HG02623 (cell line): ENCODE measurements around the gene ZSWIM1.

Experiments used
- ATAC-seq: cut with Tn5 transposase; IDR thresholded peaks from one replicate; pipeline ENCODE4 v1.9.1; 2021; ENCODE audit warnings: moderate library complexity; ENCODE audit not compliant: unreplicated experiment

ZSWIM1 gene

DNA sequence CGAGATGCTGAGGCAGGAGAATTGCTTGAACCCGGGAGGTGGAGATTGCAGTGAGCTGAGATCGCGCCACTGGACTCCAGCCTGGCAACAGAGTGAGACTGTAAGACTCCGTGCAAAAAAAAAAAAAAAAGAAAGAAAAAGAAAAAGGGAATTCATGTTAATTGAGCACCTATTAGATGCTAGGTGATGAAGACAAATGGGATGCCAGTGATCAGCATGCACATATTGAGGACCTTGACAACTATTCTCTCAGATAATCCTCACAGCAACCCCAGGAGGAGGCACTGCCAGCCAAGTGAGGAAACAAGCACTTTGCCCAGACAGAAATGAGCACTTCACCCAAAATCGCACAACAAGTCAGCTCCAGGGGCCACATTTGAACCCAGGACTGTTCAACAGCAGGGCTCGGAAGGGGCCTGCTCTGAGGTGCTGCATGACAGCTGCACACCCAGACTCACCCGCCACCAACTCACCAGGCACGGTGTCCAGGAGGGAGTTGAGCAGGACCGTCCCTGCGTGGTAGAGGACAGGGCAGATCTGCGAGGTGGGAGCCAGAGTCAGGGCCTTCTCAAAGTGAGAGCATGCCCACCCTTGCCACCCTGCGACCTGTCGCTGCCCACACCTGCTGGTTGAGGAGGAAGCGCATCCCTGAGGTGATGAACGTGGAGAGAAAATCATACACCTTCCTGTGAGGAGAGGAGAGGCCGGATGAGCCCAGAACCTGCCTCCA lies 26.4 kb downstream of the ZSWIM1 start:
- ATAC-seq = no peak

DNA sequence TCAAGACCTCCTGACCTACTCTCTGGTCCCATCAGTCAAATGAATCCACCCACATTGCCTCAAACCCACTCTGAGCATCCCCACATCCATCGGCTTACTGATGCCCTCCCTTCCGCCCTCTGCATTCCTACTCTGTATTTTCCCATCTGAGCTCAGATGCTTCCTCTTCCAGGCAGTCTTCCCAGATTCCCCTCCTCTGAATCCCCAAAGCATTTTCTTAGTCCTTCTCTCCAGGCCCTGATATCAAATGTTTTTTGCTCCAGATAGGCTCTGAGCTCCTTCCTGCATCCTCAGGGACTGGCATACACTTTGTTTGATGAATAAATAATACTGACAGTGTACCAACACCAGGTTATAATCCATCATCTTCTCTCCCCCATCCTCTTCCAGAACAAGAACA lies 27.1 kb downstream of the ZSWIM1 start:
- ATAC-seq = no peak

DNA sequence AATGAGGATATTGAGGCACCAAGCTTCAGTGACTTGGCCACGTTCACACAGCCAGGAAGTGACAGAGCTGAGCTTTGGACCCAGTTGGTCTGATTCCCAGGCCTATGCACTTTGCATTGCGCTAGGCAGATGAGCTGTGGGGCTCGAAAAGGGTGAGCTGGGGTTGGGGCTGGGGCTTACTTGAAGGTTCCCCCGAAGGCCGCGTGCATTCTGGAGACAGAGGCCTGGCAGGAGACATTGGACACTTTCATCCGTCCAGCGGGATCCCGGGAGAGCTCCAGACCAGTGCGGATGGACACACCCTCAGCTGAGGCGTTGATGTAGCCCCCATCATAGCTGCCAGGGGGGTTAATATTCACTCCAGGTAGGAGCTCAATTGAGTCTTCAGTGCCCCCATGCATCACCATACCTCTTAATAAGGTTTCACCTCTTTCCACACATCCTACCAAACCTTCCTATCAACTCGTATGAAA lies 28.3 kb downstream of the ZSWIM1 start:
- no peak for ATAC-seq

DNA sequence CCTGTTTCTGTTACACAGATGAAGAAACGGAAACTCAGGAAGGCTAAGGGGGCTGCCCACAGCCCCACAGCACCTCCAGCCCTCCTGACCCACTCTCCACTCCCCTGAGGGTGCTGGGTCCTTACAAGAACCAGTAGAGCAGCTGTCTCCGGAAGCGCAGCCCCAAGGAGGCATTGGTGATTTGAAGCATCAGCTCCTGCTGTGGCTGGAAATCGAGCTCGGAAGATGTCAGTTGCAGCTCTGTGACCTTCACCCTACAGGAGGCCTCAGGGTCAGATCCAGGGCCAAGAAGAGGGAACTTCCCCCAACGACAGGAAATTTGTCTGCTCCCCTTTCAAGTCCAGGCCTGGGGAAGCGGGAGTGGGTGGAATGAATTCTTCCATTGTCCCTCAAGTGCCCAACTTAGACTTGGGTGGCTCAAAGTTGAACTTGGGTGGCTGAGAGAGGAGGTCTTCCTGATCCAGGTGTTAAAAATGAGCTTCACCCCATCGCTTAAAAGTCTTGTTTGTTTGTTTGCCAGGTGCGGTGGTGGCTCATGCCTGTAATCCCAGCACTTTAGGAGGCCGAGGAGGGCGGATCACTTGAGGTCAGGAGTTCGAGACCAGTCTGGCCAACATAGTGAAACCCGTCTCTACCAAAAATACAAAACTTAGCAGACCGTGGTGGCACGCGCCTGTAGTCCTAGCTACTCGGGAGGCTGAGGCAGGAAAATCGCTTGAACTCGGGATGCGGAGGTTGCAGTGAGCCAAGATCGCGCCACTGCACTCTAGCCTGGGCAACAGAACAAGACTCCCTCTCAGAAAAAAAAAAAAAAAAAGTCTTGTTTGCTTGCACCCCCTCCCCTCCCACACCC lies 29.0 kb downstream of the ZSWIM1 start:
- no peak for ATAC-seq

DNA sequence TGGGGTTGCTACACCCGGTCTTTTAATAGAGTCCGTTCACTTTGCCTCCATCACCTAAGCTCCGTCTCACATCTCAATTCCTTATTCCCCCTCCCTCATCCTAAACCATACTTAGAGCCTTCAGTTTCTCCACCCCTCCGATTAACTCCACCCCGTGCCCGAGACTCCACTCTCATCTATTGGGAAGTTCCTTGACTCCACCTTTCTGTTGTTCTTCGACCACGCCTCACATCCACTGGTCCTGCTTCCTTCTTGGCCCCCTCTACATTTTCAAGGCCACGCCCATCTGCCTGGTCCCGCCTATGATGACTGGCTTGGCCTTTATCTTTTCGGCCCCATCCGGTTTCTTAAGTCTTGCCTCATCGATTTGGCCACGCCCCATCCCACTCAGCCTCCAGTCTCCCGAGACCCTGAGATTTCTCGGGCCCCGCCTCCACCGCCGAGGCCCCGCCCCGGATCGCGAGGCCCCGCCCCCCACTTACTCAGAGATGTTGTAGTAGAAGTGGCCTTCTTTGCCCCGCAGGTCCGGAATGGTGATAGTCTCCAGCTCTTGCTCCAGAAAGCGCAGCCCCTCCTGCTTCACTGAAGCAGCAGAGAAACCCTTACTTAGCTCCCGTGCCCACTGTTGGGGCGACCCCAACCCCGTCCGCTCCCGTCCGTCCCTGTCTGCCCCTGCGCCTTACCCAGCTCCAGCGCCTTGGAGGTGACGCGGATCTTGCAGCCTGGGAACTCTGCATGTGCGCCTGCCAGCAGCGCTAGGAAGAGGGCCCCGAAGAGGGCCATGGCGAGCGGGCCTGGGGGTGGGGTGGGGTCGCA lies 29.9 kb downstream of the ZSWIM1 start:
- peak; percentile 84 for ATAC-seq

DNA sequence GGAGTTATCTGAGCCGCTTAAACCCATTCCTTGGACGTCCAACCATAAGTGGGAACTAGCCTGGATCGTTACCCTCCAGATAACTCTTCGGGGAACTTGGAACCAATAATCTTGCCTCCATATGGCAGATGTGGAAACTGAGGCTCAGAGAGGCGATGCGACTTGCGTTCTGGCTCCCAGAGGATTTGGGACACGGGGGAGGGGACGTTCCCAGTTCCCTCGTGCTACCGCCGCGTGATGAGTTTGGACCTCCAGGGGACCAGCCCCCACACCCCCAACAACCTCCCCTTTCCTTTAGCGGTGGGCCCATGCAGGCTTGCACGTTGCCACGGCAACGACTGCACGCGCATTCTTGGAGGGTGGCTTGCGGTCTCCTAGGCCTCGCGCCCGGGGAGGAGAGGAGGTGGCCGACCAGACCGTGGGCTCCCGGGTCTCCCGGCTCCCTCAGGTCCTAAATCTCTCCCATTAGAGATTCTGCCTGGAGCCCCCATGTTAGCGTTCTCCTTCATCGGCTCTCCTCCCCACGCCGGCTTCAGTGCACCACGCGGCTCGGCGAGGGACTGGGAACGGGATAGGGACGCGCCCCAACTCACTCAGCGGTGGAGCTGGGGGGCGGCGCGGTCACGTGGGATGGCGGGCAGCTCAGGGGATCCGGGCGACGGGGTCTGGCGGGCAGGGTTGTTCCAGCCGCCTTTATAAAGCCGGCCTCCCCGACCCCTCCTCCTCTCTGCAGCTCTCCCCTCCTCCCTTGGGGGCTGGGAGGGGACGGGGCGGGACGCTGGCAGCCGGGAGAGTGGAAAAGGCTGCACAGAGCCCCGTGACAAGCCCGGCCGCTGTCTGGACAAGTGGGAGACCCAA lies 30.7 kb downstream of the ZSWIM1 start, which contains the start of gene PLTP:
TSS of gene PLTP (minus strand) at position 670 of the 858 bp plus-strand sequence. CDS start 703 bp downstream, outside the sequence.
- no peak for ATAC-seq

DNA sequence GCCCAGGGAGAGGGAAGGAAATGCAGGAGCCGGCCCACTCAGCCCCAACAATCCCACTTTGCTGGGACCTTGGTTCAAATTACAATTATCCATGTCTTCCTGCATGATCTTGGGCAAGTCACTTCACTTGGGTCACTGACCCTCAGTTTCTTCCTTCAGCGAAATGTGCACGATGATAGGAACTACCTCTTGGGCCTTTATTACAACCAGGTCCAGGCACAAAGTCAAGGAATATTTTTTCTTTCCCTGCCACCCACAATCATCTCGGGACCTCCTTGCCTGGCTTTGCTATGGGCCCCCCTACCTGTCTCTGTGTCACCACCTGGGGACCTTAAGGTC lies 31.3 kb downstream of the ZSWIM1 start:
- no peak for ATAC-seq

DNA sequence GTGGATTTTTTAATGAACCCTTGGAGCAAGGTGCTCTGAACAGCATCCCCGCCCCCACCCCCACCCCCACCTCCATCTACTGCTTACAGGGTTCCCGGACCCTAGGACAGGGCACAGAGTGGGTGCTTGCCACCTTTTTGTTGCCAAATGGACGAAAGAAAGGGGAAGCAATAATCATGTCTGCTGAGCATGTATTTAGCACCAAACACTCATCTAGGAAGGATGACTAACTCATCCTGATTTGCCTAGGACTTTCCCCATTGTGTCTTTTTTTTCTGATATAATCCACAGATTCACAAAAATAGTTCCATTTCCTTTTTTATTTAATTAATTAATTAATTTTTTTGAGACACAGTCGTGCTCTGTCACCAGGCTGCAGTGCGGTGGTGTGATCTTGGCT lies 32.1 kb downstream of the ZSWIM1 start:
- no peak for ATAC-seq

DNA sequence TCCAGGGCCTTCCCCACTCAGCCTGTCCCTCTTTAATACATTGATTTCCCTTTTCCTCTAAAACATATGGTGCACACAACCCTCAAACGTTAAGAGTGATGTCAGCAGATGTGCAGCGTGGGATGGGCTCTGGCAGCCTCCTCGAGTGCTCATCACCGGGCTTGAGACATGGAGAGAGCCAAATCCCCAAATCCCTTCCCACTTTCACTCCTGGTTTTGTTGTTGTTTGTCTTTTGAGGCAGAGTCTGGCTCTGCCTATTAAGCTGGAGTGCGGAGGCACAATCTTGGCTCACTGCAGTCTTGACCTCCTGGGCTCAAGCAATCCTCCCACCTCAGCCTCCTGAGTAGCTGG lies 36.7 kb downstream of the ZSWIM1 start:
- ATAC-seq = no peak

DNA sequence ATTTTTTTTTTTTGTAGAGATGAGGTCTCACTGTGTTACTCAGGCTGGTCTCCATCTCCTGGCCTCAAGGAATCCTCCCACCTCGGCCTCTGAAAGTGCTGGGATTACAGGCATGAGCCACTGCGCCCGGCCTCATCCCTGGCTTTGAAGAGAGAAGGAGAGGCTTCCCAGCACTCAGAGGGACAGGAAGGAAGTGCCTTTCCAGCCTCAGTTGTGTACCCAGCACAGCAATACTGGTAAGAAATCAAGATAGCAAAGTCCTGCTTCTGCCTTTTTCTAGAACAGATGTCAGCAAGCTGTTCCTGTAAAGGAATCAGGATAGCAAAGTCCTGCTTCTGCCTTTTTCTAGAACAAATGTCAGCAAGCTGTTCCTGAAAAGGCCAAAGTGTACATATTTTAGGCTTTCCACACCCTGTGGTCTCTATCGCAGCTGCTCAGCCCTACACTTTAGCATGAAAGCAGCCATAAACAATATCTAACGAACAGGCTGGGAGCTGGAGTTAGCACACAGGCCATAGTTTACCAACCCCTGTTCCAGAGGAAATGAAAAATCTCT lies 37.2 kb downstream of the ZSWIM1 start:
- ATAC-seq = no peak

DNA sequence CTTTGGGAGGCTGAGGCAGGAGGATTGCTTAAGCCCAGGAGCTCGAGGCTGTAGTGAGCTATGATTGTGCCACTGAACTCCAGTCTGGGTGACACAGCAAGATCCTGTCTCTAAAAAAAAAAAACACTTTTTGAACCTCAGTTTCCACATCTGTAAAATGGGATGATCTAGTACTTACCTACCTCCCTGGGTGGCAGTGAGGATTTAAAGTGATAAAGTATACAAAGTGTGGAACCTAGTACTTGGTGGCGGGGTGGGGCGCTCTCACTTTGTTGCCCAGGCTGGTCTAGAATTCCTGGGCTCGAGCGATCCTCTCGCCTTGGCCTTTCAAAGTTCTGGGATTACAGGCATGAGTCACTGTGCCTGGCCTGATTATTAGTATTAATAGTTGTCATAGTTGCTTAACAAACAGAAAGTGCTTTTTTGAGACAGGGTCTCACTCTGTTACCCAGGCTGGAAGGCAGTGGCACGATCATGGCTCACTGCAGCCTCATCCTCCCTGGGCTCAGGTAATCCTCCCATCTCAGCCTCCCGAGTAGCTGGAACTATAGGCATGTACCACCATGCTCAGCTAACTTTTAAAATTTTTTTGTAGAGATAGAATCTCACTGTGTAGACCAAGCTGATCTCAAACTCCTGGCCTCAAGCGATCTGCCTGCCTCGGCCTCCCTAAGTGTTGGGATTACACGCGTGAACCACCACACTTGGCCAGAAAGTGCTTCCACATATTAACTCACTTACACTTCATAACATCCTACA lies 37.9 kb downstream of the ZSWIM1 start:
- ATAC-seq = no peak

DNA sequence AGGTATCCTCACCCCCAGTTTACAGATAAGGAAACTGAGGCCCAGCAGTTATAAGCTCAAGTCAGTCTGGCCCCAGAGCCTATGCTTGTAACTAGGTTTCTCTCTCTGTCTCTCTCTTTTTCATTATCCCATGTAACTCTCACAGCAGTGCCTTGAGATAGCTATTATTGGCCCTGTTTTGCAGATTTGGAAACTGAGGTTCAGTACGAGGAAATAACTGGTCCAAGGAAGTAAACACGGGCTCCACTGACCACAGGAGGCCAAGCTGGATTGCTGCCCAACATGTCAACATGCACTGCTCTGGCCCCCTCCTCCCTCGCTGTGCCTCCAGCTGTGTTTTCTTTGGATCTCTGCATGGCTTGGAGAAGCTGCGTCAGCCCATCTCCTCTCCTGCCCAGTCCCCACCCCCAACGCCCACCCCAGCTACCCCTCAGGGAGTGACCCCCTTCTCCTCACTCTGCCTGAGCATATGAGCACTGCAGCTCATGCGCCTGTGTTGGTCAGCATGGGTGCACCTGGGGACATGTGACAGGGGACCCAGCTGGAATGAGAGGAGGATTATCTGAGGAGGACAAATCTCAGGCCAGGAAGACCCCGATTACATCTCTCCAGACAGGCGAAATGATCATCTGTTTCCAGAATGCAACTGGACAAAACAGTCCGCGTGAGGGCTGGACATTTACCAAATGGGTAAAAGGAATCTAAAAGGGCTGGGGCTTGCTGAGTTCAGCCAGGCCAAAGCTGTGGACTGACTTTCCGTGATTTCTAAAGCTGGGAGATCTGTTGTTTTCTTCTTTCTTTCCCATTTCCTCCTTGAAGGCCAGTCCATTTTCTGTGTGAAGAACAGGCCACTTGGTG lies 38.7 kb downstream of the ZSWIM1 start:
- no peak for ATAC-seq

DNA sequence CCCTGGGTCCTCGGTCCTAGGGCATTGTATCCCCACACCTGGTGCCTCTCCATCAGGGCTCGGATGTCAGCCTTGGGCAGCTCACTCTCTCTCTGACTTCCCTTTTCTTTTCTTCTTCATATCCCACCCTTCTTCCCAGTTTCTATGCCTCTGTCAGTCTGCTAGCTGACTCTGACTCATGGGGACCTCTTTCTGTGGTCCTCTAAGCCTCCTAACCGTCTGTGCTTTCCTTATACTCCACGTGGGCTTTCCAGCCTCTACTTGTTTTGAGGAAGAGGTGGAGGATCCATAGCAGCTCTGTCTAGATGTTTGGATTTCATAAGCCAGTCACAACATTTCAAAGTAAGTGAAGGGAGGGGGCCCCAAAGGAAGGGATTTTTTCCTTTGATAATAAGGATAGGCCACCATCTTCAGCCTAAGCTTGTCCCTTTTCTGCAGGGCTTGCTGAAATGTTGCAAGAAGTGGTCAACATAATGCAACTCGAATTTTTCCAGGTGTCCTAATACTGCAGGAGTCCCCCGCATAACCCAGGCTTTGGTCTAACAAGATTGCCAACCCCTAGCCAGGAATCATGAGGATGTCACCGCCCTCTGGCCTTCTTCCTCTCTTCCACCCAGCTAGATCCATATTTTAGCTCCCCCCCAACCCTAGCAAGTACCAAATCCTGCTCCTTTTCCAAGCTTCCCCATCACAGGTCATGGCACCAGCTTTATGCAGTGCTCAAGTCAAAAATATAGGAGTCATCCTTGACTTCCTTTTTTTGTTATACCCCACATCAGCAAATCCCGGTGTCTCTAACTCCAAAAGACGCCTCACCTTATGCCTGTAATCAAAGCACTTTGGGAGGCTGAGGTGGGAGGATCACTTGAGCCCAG lies 39.7 kb downstream of the ZSWIM1 start:
- ATAC-seq = no peak

DNA sequence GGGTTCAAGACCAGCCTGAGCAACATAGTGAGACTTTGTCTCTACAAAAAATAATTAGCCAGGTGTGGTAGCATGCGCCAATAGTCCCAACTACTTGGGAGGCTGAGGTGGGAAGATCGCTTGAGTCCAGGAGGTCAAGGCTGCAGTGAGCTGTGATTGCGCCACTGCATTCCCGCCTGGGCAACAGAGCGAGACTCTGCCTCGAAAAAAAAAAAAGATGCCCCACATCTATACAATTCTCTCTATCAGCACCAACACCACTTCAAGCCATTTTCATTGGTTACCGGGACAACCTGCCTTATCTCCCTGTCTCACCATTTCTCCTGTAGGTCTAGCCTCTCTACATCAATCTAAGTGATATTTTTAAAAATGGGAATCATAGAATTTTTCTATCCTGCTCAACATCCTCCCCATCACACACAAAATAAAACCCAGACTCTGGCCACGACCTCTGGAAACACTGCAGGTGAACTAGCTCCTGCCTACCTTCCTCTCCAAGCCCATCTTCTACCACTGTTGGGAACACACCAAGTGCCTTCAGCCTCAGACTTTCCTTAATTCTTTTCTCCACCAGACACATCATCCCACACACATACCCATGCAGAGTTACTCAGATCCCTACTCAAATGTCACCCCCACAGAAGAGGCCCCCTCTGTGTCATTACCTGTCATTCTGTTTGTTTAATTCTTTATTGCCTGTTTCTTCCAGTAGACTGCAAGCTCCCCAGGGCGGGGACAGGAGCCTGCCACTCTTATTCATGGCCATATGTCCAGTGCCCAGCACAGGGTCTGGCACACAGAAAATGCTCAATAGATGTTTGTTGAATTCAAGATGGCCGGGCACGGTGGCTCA lies 40.5 kb downstream of the ZSWIM1 start:
- ATAC-seq = no peak

DNA sequence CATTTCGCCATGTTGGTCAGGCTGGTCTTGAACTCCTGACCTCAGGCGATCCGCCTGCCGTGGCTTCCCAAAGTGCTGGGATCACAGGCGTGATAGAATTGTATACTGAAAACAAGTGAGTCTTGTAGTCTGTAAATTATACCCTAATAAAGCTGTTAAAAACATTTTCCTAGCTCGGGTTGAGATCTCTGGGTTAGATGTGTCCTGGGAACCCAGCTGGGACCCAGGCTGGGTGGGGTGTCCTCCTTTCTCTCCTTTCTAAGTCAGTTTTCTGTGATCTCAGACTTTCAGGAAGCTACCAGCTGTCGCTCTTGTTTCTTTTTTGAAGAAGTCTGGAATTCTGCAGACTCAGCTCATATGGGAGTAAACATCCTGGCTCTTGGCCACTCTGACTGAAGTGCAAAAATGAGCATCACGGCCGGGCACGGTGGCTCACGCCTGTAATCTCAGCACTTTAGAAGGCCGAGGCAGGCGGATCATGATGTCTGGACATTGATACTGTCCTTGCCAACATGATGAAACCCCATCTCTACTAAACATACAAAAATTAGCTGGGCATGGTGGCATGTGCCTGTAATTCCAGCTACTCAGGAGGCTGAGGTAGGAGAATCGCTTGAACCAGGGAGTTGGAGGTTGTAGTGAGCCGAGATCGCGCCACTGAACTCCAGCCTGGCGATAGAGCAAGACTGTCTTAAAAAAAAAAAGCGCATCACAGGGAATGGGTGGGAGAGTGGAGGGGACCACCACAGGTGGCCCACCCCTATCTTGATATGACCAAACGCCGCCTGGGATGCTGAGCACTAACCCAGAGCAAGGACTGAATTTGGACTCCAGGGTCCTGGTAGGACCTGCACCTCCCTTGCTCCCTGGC lies 43.6 kb downstream of the ZSWIM1 start:
- no peak for ATAC-seq
